HG03442 (cell line): ENCODE measurements around the gene CELF5.
"Not testable (repeated sequence)": the region's sequence is repeated elsewhere in the genome, so short reads cannot be mapped to it uniquely, and the experiment has no call there.

Experiments
- ATAC-seq: cut with Tn5 transposase; IDR thresholded peaks from one replicate; pipeline ENCODE4 v1.9.1; 2021; ENCODE audit warnings: mild to moderate bottlenecking, moderate library complexity; ENCODE audit not compliant: unreplicated experiment

Gene CELF5

DNA sequence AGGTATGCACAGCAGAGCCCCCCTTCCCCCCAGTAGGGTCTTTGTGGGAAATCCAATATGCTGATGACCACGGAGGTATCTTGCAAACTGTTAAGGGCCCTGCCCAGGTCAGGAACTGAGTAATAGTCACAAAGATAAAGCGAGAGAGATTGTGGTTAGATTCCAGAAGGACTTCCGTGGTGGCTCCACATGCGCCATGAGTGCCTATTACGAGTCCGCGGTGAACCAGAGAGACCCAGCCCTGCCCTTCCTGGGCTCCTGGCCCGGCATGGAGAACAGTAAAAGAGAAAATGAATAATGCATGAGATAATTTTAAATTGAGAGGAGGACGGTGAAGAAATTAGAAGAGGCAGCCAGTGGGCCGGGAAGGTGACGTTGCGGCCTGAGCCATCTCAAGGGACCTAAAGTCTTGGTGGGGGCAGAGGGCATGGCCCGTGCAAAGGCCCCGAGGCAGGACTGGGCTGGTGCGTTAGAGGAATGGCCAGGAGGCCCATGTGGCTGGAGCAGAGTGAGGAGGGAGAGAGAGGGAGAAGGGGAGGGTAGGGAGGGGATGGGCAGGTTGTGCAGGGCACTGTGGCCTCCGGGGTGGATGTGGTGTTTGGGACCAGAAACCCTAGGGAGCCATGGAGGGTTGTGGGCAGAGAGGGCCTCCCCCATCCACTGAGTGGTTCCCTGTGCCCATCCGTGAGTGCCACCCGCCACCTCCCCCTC is 95.3 kb downstream of the CELF5 start:
- no peak for ATAC-seq

GRCh38 chr19:3320354-3320670 is 95.9 kb downstream of the CELF5 start:
- no peak for ATAC-seq

- no peak for ATAC-seq
These were observed 96.4 kb downstream of the CELF5 start for GRCh38 chr19:3320853-3321252.

GRCh38 chr19:3321696-3322095 is 97.2 kb downstream of the CELF5 start:
- ATAC-seq, result no peak

DNA sequence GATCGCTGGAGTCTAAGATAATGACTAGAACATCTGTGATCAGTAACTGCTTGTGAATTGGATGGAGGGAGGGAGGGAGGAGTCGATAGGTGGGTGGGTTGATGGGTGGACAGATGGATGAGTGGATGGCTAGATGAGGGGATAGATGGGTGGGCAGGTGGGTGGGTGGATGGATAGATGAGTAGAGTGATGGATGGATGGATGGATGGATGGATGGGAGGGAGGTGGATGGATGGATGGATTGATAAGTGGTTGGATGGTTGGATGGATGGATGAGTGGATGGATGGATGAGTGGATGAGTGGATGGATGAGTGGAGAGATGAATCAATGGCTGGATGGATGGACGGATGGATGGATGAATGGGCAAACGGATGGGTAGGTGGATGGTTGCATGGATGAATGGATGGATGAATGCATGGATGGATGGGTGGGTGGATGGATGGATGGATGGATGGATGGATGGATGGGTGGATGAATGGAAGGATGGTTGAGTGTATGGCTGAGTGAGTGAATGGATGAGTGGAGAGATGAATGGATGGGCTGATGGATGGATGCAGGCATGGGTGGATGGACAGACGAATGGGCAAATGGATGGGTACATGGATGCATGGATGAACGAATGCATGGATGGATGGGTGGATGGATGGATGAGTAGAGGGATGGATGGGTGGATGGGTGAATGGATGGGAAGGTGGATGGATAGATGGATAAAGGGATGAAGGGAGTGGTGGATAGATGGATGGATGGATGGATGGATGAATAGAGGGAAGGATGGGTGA is 97.9 kb downstream of the CELF5 start:
- no peak for ATAC-seq

DNA sequence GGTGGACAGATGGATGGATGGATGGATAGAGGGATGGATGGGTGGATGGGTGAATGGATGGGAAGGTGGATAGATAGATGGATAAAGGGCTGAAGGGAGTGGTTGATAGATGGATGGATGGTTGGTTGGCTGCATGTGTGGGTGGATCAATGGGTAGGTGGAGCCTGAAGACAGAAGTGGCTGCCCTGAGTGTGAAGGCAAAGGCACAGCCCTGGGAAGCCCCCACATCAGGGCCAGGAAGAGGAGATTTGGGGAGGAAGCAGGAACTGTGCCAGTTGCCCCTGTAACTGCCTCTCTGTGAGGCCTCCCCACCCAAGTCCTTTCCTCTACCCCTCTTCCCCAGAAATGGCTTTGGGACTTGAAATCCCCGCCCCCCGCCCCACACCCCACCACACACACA is 98.6 kb downstream of the CELF5 start:
- no peak for ATAC-seq

DNA sequence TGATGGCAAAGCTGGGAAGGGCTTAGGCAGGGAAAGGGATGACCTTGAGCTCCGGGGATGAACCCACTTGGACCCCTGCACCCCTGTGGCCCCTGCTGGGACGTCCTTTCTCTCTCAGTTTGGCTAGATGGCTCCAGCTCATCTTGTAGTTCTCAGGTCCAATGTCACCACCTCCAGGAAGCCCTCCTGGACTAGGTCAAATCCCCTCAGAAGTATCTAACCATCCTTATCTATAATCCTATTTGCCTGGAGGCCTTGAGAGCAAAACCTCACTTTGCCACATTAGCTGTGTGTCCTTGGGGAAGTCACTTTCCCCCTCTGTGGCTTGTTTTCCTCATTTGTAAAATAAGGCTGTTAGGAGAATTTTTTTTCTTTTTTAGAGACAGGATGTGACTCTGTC is 99.2 kb downstream of the CELF5 start:
- no peak for ATAC-seq

GRCh38 chr19:3324405-3324856 is 100.0 kb downstream of the CELF5 start:
- no peak for ATAC-seq

GRCh38 chr19:3325451-3325850 is 101.0 kb downstream of the CELF5 start:
- no peak for ATAC-seq

- ATAC-seq, result no peak
These were observed 104.3 kb downstream of the CELF5 start for GRCh38 chr19:3328743-3329142.

GRCh38 chr19:3330047-3330446 is 105.6 kb downstream of the CELF5 start:
- ATAC-seq, result no peak

GRCh38 chr19:3332232-3332631 is 107.8 kb downstream of the CELF5 start:
- ATAC-seq, result not testable (repeated sequence)

DNA sequence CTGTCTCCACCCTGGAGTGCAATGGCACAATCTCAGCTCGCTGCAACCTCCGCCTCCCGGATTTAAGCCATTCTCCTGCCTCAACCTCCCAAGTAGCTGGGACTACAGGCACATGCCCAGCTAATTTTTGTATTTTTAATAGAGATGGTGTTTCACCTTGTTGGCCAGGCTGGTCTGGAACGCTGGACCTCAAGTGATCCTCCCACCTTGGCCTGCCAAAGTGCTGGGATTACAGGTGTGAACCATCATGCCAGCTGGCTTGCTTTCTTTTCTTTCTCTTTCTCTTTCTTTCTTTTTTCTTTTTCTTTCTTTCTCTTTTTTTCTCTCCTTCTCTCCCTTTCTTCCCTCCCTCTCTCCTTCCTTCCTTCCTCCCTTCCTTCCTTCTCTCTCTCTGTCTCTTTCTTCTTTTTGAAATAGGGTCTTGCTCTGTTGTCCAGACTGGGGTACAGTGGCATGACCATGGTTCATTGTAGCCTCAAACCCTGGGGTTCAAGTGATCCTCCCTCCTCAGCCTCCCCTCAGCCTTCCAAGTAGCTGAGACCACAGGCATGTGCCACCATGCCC is 108.6 kb downstream of the CELF5 start:
- ATAC-seq, result no peak

- ATAC-seq, result no peak
These were observed 109.2 kb downstream of the CELF5 start for GRCh38 chr19:3333662-3334061.

- not testable (repeated sequence) for ATAC-seq
These were observed 110.4 kb downstream of the CELF5 start for GRCh38 chr19:3334749-3335430.

DNA sequence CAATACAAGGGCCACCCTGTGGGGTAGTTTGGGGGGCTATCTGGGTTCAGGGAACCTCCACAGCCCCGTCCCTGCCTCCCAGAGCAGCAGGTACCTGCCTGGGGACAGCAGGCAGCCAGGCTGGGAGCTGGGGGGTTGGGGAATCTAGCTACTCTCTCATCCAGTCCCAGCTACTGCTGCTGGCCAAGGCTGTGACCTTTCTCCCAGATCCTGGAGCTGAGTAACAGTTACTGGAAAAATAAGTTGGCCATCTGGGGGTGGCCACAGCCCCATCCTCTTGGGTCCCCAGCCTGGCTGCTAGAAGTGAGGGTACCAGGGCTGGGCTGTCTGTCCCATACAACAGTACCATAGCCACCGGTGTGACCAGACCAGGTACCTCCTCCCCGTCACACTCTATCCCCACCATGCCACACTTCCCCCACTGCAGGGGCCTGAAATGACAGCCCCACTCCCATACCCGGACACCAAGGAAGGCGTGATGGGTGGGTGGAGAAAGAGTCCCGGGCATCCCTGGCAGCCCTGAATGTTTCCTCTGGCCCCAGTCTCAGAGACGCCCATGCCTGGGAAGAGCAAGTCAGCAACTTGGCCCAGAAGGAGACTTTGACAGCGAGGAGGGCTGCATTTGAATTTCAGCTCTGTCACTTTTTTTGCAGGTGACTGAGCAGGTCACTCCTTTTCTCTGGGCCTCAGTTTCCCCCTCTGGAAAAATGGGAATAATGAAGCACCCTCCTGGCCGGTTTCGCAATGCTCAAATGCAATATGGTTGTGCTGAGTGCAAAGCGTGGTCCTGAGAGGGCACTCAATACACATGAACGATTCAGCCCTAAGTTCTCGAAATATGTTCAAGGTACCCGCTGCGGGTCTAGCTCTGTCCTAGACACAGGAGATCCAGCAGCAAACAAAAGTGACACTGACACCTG is 111.2 kb downstream of the CELF5 start:
- no peak for ATAC-seq

DNA sequence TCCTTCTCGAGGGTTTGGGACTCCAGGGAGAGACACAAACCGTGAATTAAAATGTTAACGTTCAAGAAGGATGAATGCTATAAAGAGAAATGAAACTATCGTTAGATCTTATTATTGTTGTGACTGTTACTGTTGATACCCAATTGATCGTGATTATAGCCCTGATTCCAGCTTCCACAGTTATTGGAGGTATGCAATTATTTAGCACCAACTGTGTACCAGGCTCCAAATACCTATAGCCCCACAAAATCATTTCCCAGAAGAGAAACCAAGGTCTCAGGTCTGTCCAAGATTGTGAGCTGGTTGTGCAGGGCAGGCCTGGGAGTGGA is 111.9 kb downstream of the CELF5 start:
- no peak for ATAC-seq

DNA sequence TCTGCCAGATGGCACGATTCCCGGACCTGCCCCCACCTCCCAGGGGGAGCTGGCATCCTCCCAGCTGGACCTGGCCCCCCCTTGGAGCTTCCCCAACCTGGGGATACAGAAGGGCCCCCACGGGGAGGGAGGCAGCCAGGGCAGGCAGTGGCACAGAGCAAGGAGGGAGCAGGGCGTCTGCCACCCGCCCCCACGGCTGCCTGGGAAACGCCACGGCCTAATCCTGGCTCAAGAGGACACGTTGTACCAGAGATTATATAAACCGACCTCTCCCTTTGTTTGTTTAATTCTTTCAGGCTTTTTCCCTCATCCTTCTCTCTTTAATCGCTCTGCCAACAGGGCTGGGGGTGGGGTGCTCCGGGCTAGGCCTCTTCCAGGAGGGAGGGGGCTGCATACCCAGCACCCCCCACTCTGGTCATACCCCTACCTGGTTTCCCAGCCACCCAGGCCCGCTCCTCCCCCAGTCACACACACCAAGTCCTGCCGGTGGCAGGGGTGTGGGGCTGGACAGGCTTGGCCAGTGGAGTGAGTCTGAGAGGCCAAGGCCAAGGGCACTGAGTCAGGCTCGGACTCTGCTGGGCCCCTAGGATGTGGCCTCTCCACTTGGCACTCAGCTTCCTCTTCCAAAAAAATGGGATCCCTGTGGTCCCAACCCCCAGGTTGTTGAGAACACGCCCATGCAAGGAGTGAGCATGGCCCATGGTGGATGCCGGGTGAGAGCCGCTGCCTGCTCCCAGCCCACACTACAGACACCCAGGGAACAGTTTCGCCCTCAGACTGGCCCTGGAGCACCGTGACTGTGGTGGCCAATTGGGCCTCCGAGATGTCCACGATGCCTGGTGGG is 112.4 kb downstream of the CELF5 start:
- ATAC-seq, result no peak

- no peak for ATAC-seq
These were observed 114.2 kb downstream of the CELF5 start for GRCh38 chr19:3338541-3339181.
